Thyroid gland (tissue), 4 donors: ENCODE data around the gene CDKL1. TPM values are rescaled to one million over a fixed set of nuclear protein-coding genes. Genes with fewer than 3 reads are reported as not detected.
"Not testable (repeated sequence)": the region's sequence is repeated elsewhere in the genome, so short reads cannot be mapped to it uniquely, and the experiment has no call there.

ENCODE experiments used
- DNase-seq, 2 donors: peaks; one replicate each; pipeline ENCODE4 v3.0.0-alpha.2; 2019
- H3K27ac ChIP-seq, 3 donors: fragments of 200-600 bp; sonication (generic); 1 replicate in 2 of 3; 2 replicates in 1 of 3; pipeline ENCODE4 v1.5.1; 2016 to 2019; ENCODE audit warnings: mild to moderate bottlenecking in 1 of 3, moderate library complexity in 1 of 3
- H3K27me3 ChIP-seq: fragments of 200-600 bp; sonication (generic); one replicate; pipeline ENCODE4 v1.5.1; 2019
- H3K36me3 ChIP-seq, 2 donors: fragments of 200-600 bp; sonication (generic); one replicate each; pipeline ENCODE4 v1.5.1; 2016 to 2019
- H3K4me1 ChIP-seq, 2 donors: fragments of 200-600 bp; sonication (generic); one replicate each; pipeline ENCODE4 v1.5.1; 2017 to 2019
- H3K4me3 ChIP-seq, 3 donors: fragments of 200-600 bp; sonication (generic); replicated peaks in 1 of 3; 1 replicate in 2 of 3; 2 replicates in 1 of 3; pipeline ENCODE4 v1.5.1; 2016; ENCODE audit warnings: mild to moderate bottlenecking in 1 of 3
- H3K9me3 ChIP-seq: fragments of 200-600 bp; sonication (generic); one replicate; pipeline ENCODE4 v1.5.1; 2017
- CTCF ChIP-seq, 6 experiments: fragments of 200-600 bp in 3 of 6; fragments of 450-650 bp in 3 of 6; sonication (generic) in 3 of 6; IDR thresholded peaks; one replicate each; pipeline ENCODE4 v1.5.1; 2016 to 2019; ENCODE audit warnings: antibody characterized with exemption in 6 of 6, mild to moderate bottlenecking in 2 of 6, inconsistent platforms in 1 of 6, moderate library complexity in 1 of 6
- POLR2A ChIP-seq, 2 donors: fragments of 450-650 bp; IDR thresholded peaks; one replicate each; pipeline ENCODE4 v1.6.1; 2017; ENCODE audit warnings: antibody characterized with exemption in 2 of 2, mild to moderate bottlenecking in 2 of 2, moderate library complexity in 1 of 2
- WGBS, 2 donors: methylation state at CpG; one replicate each; pipeline ENCODE4 v1.1.5; 2017; 5-methylcytosine and 5-hydroxymethylcytosine counted together
- intact Hi-C: fragments of 100-400 bp; cut with DNase I; formaldehyde crosslinking; loops from one replicate; pipeline ENCODE4 v1.15.1; 2023
- total RNA-seq, 4 donors: library from RNA; depleted of rRNA; stranded (reverse); fragments of >200 nt; gene quantifications; one replicate each; pipeline ENCODE4 v1.2.3, GENCODE V29; 2016

CDKL1 gene
- total RNA-seq, 4 donors from 2014 or later = 18.6 to 37.9 (median 35.5) TPM

- WGBS, 2 donors = 97% methylated on average over 5 of the region's 5 CpGs
- no peak for DNase-seq
- no peak for TF ChIP-seq CTCF (IDR thresholded peaks at IDR 0.05)
- TF ChIP-seq POLR2A (IDR thresholded peaks at IDR 0.05) = no peak
- intact Hi-C loops = no loop called here
- no peaks in the 10 kb centered on the region for H3K9me3 ChIP-seq
- no peak overlapping the region for H3K27ac ChIP-seq
- H3K36me3 ChIP-seq = no peaks in the 10 kb centered on the region
- H3K27me3 ChIP-seq = no peaks in the 10 kb centered on the region
- H3K4me3 ChIP-seq = no peak overlapping the region
- H3K4me1 ChIP-seq = no peaks in the 10 kb centered on the region
Observed at GRCh38 chr14:50375760-50376159, 20.9 kb downstream of the CDKL1 start.

- H3K27me3 ChIP-seq = no peaks in the 10 kb centered on the region
- no peak for DNase-seq
- no peaks in the 10 kb centered on the region for H3K9me3 ChIP-seq
- TF ChIP-seq POLR2A (IDR thresholded peaks at IDR 0.05) = no peak
- TF ChIP-seq CTCF (IDR thresholded peaks at IDR 0.05) = no peak
- no peak overlapping the region for H3K27ac ChIP-seq
- intact Hi-C loops = no loop called here
- no peaks in the 10 kb centered on the region for H3K36me3 ChIP-seq
- H3K4me3 ChIP-seq = no peak overlapping the region
- 79 to 95% methylated on average over 3 of the region's 3 CpGs for WGBS, 2 donors
- no peaks in the 10 kb centered on the region for H3K4me1 ChIP-seq
Observed at GRCh38 chr14:50373959-50374358, 22.7 kb downstream of the CDKL1 start.

GRCh38 chr14:50371546-50371945 is 25.1 kb downstream of the CDKL1 start:
- WGBS, 2 donors = 93 to 96% methylated on average over 3 to 4 of the region's 4 CpGs
- no peak for DNase-seq
- intact Hi-C loops = no loop called here
- H3K27ac ChIP-seq = no peak overlapping the region
- no peaks in the 10 kb centered on the region for H3K4me1 ChIP-seq
- no peaks in the 10 kb centered on the region for H3K9me3 ChIP-seq
- H3K4me3 ChIP-seq = no peak overlapping the region
- no peaks in the 10 kb centered on the region for H3K27me3 ChIP-seq
- H3K36me3 ChIP-seq = no peaks in the 10 kb centered on the region
- TF ChIP-seq CTCF (IDR thresholded peaks at IDR 0.05) (no peak), POLR2A (IDR thresholded peaks at IDR 0.05) (no peak)

- Histone ChIP-seq H3K4me3 (no peak overlapping the region), H3K9me3 (no peaks in the 10 kb centered on the region), H3K36me3 (no peaks in the 10 kb centered on the region), H3K27ac (no peak overlapping the region), H3K27me3 (no peaks in the 10 kb centered on the region), H3K4me1 (peaks cover 0 to 11% of the 10 kb centered on the region in 2 donors)
- no peak for DNase-seq
- intact Hi-C loops = no loop called here
- 89 to 93% methylated on average over 4 of the region's 4 CpGs for WGBS, 2 donors
- no peak for TF ChIP-seq CTCF (IDR thresholded peaks at IDR 0.05)
- no peak for TF ChIP-seq POLR2A (IDR thresholded peaks at IDR 0.05)
Observed at GRCh38 chr14:50366589-50366988, 30.1 kb downstream of the CDKL1 start.

- H3K27me3 ChIP-seq = no peaks in the 10 kb centered on the region
- intact Hi-C loops = no loop called here
- H3K36me3 ChIP-seq = no peaks in the 10 kb centered on the region
- DNase-seq = no peak
- H3K27ac ChIP-seq = no peak overlapping the region
- no peaks in the 10 kb centered on the region for H3K9me3 ChIP-seq
- 85 to 91% methylated on average over 3 of the region's 3 CpGs for WGBS, 2 donors
- peaks cover 0 to 11% of the 10 kb centered on the region in 2 donors for H3K4me1 ChIP-seq
- H3K4me3 ChIP-seq = no peak overlapping the region
- TF ChIP-seq POLR2A (IDR thresholded peaks at IDR 0.05) (no peak), CTCF (IDR thresholded peaks at IDR 0.05) (no peak)
Observed at GRCh38 chr14:50366115-50366514, 30.6 kb downstream of the CDKL1 start.

GRCh38 chr14:50365572-50365971 is 31.1 kb downstream of the CDKL1 start:
- H3K27me3 ChIP-seq, H3K27ac ChIP-seq, intact Hi-C loops, H3K36me3 ChIP-seq, H3K4me3 ChIP-seq, DNase-seq, H3K9me3 ChIP-seq: not testable (repeated sequence)
- 90 to 95% methylated on average over 7 of the region's 7 CpGs for WGBS, 2 donors
- H3K4me1 ChIP-seq = peaks cover 0 to 11% of the 10 kb centered on the region in 2 donors
